Fibroblast of mammary gland (primary cell): ENCODE results near the gene SHF.

ENCODE experiments used
- DNase-seq: peaks from one replicate; pipeline ENCODE4 v3.0.0-alpha.2; 2010; ENCODE audit warnings: low read depth
- H3K4me3 ChIP-seq: 2 replicates; pipeline ENCODE4 v1.5.1; 2011; ENCODE audit warnings: low read depth, mild to moderate bottlenecking, low read length, moderate library complexity; ENCODE audit not compliant: control insufficient read depth
- TF ChIP-seq, protein P1 (sequence below): conservative IDR thresholded peaks from 2 replicates; pipeline ENCODE4 v1.5.1; 2011; ENCODE audit warnings: low read depth, low read length, inconsistent platforms; ENCODE audit not compliant: control insufficient read depth, insufficient read depth

SHF gene

DNA sequence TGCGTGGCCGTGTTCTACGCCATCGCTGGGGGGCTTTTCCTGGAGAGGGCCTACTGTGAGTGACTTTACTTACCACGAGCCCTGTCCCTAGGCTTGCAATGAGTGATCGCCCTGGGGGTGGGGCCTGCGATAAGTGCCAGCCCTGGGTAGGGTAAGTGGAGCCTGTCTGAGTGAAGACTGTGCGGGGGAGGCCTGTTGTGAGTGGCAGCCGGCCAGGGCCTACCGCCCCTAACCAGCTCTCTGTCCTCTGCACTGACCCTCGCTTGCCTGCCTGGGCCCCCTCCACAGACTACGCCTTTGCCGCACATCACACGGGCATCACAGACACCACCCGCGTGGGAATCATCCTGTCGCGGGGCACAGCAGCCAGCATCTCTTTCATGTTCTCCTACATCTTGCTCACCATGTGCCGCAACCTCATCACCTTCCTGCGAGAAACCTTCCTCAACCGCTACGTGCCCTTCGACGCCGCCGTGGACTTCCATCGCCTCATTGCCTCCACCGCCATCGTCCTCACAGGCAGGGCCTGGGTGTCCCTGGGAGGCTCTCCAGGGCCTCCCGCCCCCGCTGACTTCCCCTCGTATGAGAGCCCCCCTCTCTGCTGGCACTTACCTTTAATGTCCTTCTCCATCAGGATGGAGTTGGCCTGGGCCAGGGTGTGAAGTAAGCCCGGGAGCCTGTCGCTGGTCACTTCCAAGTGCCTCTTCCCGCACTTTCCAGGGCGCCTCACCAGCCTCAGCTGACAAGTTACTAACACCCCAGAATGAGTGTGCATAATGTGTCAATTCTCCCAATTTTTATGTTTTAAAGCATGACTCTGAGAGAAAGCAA is 35.6 kb downstream of the SHF start:
- TF ChIP-seq, protein P1, sequence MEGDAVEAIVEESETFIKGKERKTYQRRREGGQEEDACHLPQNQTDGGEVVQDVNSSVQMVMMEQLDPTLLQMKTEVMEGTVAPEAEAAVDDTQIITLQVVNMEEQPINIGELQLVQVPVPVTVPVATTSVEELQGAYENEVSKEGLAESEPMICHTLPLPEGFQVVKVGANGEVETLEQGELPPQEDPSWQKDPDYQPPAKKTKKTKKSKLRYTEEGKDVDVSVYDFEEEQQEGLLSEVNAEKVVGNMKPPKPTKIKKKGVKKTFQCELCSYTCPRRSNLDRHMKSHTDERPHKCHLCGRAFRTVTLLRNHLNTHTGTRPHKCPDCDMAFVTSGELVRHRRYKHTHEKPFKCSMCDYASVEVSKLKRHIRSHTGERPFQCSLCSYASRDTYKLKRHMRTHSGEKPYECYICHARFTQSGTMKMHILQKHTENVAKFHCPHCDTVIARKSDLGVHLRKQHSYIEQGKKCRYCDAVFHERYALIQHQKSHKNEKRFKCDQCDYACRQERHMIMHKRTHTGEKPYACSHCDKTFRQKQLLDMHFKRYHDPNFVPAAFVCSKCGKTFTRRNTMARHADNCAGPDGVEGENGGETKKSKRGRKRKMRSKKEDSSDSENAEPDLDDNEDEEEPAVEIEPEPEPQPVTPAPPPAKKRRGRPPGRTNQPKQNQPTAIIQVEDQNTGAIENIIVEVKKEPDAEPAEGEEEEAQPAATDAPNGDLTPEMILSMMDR, result no peak
- no peak overlapping the region for H3K4me3 ChIP-seq

DNA sequence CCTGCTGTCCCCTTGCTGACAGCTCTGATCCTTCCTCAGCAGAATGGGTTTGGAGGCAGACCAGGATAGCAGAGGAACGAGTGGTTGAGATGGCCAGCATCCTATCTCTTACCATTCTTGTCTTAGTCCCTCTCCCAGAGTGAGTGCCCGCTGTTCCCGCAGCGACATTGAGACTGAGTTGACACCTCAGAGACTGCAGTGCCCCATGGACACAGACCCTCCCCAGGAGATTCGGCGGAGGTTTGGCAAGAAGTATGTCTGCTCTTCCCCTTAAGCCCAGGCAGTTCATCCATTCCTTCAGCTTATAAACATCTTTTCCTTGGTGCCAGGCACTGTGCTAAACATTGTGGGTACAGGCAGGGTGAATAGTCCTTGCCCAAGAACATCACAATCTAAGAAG is 36.8 kb downstream of the SHF start:
- H3K4me3 ChIP-seq, result no peak overlapping the region
- DNase-seq, result no peak
- TF ChIP-seq, protein P1, result no peak

More for the DNA sequence above, 35.6 kb downstream of the SHF start:
- no peak for DNase-seq

DNA sequence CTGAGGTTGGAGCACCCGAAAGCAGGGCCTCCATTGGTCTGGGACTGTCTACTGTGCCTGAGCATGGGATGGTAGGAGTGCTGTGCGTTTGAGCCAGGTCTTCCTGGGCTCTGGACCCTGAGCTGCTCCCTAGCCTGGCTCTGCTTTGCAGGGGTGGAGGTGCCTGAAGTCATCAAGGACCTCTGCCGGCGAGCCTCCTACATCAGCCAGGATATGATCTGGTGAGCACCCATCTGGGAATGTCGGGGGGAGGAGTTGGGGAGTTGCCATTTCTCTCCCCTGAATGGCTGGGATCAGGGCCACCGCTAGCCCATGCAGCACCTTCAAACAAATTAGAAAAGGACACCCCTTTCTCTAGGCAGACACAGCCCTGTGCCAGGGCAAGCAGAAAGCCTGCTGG is 37.3 kb downstream of the SHF start:
- no peak for DNase-seq
- no peak overlapping the region for H3K4me3 ChIP-seq
- TF ChIP-seq, protein P1, result no peak

- no peak overlapping the region for H3K4me3 ChIP-seq
- TF ChIP-seq, protein P1, result no peak
- DNase-seq, result no peak
Observed at GRCh38 chr15:45149060-45149459, 38.7 kb downstream of the SHF start.

- DNase-seq, result no peak
- TF ChIP-seq, protein P1, result no peak
- H3K4me3 ChIP-seq, result no peak overlapping the region
Observed at GRCh38 chr15:45148076-45149059, 39.4 kb downstream of the SHF start.

GRCh38 chr15:45147606-45148005 is 40.2 kb downstream of the SHF start:
- H3K4me3 ChIP-seq, result no peak overlapping the region
- DNase-seq, result no peak
- TF ChIP-seq, protein P1, result no peak
